SK-N-SH (cell line): Measurements from ENCODE around the gene SLC8A1.

ENCODE experiments used
- CHD2 ChIP-seq: fragments of 150-350 bp; IDR thresholded peaks from 2 replicates; pipeline ENCODE4 v1.6.1; 2018; ENCODE audit warnings: low read length; ENCODE audit not compliant: partially characterized antibody
- CTCF ChIP-seq: fragments of 200-600 bp; sonication (generic); IDR thresholded peaks from 2 replicates; pipeline ENCODE4 v1.6.1; 2017; ENCODE audit warnings: antibody characterized with exemption, mild to moderate bottlenecking, moderate library complexity
- EZH2phosphoT487 ChIP-seq: fragments of 200-600 bp; sonication (generic); IDR thresholded peaks from 2 replicates; pipeline ENCODE4 v1.6.1; 2017; ENCODE audit warnings: low read depth, mixed run types, mild to moderate bottlenecking, antibody characterized with exemption, moderate library complexity, borderline replicate concordance
- FOSL2 ChIP-seq: IDR thresholded peaks from 2 replicates; pipeline ENCODE4 v1.4.0; 2012; ENCODE audit warnings: low read depth, mild to moderate bottlenecking, moderate library complexity, borderline replicate concordance
- FOXJ3 ChIP-seq: sonication (generic); formaldehyde crosslinking; IDR thresholded peaks from 2 replicates; pipeline ENCODE4 v1.5.1; 2020; ENCODE audit warnings: mild to moderate bottlenecking, missing genetic modification reagents
- FOXM1 ChIP-seq: IDR thresholded peaks from 2 replicates; pipeline ENCODE4 v1.4.0; 2012; ENCODE audit warnings: low read depth, mild to moderate bottlenecking
- GABPA ChIP-seq: IDR thresholded peaks from 2 replicates; pipeline ENCODE4 v1.4.0; 2012; ENCODE audit warnings: low read depth, mild to moderate bottlenecking
- NRF1 ChIP-seq: IDR thresholded peaks from 2 replicates; pipeline ENCODE4 v1.6.1; 2012; ENCODE audit warnings: low read depth, mild to moderate bottlenecking, low read length
- POLR2AphosphoS5 ChIP-seq: IDR thresholded peaks from 2 replicates; pipeline ENCODE4 v1.6.1; 2012; ENCODE audit warnings: low read depth, low read length
- RCOR1 ChIP-seq: fragments of 150-350 bp; IDR thresholded peaks from 2 replicates; pipeline ENCODE4 v1.6.1; 2017; ENCODE audit warnings: antibody characterized with exemption, low read length
- RFX5 ChIP-seq: IDR thresholded peaks from 2 replicates; pipeline ENCODE4 v1.6.1; 2012; ENCODE audit warnings: mild to moderate bottlenecking, improper control_type of control experiment, low read length
- YY1 ChIP-seq: IDR thresholded peaks from 2 replicates; pipeline ENCODE4 v1.4.0; 2012; ENCODE audit warnings: low read depth, mild to moderate bottlenecking
- TF ChIP-seq, protein P1 (sequence below): IDR thresholded peaks from 2 replicates; pipeline ENCODE4 v1.4.0; 2012; ENCODE audit warnings: low read depth

GRCh38 chr2:40102447-40102846 lies 349.4 kb downstream of the SLC8A1 start:
- TF ChIP-seq CTCF (no peak), RFX5 (no peak), RCOR1 (no peak), POLR2AphosphoS5 (no peak), FOXJ3 (CRISPR knock-in tag) (no peak), FOXM1 (no peak), GABPA (no peak), YY1 (no peak), CHD2 (no peak), NRF1 (no peak), EZH2phosphoT487 (no peak), FOSL2 (no peak)
- TF ChIP-seq, protein P1, sequence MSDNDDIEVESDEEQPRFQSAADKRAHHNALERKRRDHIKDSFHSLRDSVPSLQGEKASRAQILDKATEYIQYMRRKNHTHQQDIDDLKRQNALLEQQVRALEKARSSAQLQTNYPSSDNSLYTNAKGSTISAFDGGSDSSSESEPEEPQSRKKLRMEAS, result no peak
